Esophagus mucosa (tissue), 1 donor: ENCODE measurements around the gene PLD3. TPM values are rescaled to one million over a fixed set of nuclear protein-coding genes. Genes with fewer than 3 reads are reported as not detected.

Source experiments
- ATAC-seq: fragments of 200-7000 bp; cut with Tn5 transposase; one replicate; pipeline ENCODE4 v1.9.1; 2020
- total RNA-seq: library from RNA; stranded (reverse); gene quantifications from one replicate; pipeline ENCODE4 v1.2.4, GENCODE V29; 2023
- donor health status: DM: yes; HTN: yes; CAD: no.

Gene PLD3
- total RNA-seq, 1 donor from 2014 or later, result 55.4 TPM

DNA sequence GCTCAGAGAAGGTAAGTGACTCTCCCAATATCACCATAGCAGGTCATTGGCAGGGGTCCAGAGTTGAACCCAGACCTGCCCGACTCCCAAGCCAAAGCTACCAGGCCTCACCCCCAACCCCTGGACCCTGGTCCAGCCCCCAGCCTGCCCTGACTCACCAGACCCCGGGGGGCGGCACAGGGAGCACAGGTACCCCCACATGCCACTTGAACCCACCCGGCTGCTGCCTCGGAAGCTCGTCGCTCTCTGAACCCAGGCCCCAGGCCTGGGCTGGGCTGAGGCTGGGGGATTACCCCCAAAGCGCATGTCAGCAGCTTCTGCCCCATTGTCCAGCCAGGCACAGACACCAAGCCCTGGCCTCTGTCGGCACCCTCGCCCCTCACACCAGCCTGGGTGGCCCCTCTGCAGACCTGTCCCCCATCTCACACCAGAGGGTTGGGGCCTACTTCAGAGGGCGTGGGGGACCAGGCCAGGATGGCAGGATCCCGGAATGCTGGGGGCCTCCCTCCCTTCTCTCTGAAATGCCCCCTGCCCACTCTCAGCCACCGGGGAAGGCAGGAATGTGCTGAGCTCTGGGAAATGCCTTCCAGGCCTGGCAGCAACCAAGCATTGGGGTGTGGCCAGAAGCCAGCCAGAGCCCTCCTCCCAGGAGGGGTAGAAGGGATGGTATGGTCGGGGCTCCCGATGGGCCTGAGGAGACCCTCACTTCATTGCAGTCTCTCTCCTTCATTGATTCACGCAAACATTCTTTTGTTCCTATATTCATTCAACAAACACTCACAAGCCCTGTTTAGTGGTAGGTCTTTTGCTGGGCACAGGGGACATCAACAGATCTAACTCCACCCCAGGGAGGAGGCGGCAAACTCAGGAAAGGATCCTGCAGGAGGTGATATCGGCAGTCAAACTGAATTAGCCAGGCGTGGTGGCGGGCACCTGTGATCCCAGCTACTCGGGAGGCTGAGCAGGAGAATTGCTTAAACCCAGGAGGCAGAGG lies 66.3 kb downstream of the PLD3 start:
- ATAC-seq, result no peak

DNA sequence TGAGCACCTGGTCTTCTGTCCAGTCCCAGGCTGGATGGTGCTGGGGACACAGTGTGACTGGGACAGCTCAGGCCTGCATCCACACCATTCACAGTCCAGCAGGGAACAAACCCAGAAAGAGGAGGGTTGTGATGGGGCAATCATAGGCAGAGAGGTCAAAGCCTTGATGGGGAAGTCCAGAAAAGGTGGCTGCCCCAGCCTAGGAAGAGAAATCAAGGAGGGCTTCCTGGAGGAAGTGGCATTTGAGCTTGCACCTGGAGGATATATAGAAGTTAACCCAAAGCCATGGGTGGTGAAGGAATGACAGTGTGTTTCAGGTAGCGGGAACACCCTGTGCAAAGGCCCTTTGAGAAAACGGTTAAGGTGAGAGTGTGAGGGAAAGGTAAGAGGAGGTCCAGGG lies 67.3 kb downstream of the PLD3 start:
- ATAC-seq, result no peak

- ATAC-seq, result no peak
These were observed 68.6 kb downstream of the PLD3 start for GRCh38 chr19:40416918-40417642.

- no peak for ATAC-seq
These were observed 69.1 kb downstream of the PLD3 start for GRCh38 chr19:40417643-40417981.

DNA sequence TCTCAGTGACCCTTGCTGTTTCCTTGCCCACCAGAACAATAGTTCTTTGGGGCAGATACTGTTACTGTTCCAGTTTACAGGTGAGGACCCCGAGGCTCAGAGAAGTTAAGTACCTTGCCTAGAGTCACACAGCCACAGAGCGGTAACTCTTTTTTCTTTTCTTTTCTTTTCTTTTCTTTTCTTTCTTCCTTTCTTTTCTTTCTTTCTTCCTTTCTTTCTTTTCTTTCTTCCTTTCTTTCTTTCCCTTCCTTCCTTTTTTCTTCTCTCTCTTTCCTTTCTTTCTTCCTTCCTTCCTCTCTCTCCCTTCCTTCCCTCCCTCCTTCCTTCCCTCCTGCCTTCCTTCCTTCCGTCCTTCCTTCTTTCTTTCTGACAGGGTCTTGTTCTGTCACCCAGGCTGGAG lies 69.5 kb downstream of the PLD3 start:
- no peak for ATAC-seq

- no peak for ATAC-seq
These were observed 70.6 kb downstream of the PLD3 start for GRCh38 chr19:40419066-40419612.

DNA sequence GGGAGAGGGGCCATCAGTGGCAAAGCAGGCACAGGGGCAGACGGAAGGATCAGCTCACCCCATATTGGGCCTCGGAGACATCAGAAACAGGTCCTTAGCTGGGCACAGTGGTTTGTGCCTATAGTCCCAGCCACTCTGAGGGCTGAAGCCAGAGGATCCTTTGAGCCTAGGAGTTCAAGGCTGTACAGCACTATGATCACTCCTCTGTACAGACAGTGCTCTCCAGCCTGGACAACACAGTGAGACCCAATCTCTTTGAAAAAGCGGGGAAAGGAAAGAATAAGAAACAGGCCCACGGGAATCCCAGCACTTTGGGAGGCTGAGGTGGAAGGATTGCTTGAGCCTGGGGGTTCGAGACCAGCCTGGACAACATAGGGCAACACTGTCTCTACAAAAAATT lies 71.3 kb downstream of the PLD3 start:
- no peak for ATAC-seq

GRCh38 chr19:40420451-40420765 lies 71.9 kb downstream of the PLD3 start:
- no peak for ATAC-seq

- peak; percentile 82 for ATAC-seq
These were observed 72.6 kb downstream of the PLD3 start for GRCh38 chr19:40420766-40421765.

DNA sequence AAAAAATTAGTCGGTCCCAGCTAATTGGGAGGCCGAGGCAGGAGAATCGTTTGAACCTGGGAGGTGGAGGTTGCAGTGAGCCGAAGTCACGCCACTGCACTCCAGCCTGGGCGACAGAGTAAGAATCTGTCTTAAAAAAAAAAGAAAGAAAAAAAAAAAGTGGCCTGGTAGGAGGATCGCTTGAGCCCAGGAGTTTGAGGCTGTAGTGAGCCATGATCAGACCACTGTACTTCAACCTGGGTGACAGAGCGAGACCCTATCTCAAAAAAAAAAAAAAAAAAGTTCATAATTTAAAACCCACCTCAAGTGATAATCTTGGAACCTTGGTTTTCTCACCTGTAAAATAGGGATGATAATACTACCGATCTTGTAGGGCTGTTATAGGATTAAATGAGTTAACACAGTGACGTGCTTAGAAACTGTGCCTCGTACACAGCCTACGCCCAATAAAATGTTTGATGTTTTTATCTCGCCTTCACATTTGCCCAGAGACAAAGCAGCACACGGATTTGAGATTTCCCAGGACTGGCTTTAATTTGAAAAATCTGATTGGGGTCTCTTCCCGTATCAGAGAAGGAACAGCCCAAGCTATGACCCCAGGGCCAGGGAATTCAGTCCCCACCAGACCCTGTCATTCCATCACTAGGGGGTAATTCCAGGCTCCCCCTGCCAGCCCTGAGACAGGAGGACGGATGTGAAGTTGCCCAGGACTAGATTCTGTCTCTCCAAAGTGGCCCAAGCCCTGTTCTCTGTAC lies 73.7 kb downstream of the PLD3 start:
- no peak for ATAC-seq

GRCh38 chr19:40422748-40423566 lies 74.5 kb downstream of the PLD3 start:
- no peak for ATAC-seq

DNA sequence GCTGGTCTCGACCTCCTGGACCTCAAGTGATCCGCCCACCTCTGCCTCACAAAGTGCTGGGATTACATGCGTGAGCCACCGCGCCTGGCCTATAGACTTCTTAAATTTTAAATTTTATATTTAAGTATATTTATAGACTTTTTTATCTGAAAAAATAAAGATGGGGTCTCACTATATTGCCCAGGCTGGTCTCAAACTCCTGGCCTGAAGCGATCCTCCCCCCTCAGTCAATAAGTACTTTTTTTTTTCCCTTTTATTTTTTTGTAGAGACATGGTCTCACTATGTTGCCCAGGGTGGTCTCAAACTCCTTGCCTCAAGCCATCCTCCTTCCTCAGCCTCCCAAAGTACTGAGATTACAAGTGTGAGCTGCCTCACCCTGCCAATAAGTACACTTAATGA lies 75.4 kb downstream of the PLD3 start:
- no peak for ATAC-seq

DNA sequence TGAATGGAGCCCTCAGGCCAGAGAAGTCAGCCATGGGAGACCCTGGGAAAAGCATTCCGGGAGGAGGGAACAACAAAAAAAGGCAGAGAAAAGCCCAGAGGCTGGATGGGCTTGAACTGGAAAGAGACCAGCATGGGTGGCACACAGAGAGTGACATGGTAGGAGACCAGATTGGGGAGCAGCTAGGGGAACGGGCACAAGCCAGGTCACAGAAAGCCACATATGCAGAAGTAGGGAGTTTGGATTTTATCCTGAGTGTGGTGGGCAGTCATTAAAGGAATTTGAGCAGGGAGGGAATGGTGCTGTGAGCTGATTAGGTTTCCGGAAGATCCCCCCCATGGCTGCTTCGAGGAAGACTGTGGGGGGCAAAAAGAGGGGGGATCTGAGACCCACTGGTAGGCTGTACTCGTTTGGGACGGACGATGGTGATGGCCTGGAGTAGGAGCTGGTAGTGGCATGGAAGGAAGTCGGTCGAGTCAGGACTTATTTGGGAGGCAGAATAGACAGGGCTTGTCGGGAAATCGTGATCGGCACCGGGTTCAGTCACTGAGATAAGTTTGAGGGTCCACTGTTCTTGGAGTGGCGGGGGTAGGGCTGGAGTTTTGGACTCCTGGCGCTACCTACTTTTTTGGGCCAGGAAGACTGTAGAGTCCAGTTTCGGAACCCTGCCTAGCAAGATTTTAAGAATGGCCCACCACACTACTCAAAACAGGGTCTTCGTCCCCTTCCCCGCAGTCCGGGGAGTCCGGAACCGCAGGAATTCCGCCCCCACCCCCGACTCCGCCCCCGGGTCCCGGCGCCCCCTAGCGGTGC lies 76.3 kb downstream of the PLD3 start:
- no peak for ATAC-seq

DNA sequence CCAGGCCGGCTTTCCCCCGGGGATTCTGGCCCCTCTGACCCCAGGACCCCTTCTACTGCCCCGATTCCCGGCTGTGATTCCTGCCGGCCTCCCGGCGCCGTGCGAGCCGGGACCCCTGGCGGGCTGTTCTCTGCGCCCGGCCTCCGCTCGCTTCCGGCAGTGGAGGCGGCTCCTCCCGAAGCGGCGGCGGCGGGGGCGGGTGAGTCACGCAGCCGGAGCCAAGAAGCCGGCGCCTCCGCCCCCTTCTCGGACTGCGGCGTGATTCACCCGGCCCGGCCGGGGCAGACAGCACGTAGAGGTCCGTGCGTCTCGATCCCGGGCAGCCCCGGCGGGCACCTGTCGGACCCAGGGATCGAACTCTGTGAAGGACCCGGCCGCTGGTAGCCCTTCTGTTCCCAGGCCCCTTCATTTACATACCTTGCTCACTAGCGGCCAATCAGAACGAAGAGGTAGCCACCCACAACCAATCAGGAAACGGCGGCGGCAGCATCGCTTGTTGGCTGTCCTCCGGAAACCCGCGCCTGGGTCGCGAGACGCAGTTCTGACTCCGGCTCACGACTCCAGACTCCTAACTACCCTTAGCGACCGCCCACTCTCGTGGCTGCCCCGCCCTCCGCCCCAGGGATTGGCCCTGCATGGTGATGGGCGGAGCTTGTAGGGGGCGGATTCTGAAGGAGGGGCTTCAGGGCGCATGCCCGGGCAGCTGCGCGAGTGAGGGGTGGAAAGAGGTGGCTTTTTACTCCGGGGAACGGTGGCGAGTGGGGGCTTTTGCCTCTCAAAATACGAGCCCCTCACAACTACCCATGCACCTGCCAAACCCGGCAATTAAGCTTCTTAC lies 77.2 kb downstream of the PLD3 start, which contains the start of gene SERTAD1:
Gene SERTAD1, minus strand, starts transcription at position 543 of the 838 bp plus-strand sequence. CDS start 2,446 bp downstream, outside the sequence.
- peak; percentile 93 for ATAC-seq
